Stimulated activated naive CD8-positive, alpha-beta T cell treated with anti-CD3 and anti-CD28 coated beads, Interleukin-15, Interleukin-2, amounts not matched to agents 100 ng/mL and 50 ng/mL, for 24 hours (primary cell): Measurements from ENCODE around the gene COQ2.

ENCODE experiments used
- H3K27ac Mint-ChIP-seq: one replicate; pipeline ENCODE4 v1.8.0; 2021; ENCODE audit warnings: mild to moderate bottlenecking, mixed read lengths
- H3K27me3 Mint-ChIP-seq: one replicate; pipeline ENCODE4 v1.8.0; 2021; ENCODE audit warnings: mixed read lengths
- H3K36me3 Mint-ChIP-seq: one replicate; pipeline ENCODE4 v1.8.0; 2021; ENCODE audit warnings: low read depth, mixed read lengths
- H3K4me1 Mint-ChIP-seq: one replicate; pipeline ENCODE4 v1.8.0; 2021; ENCODE audit warnings: low read depth, mixed read lengths
- H3K4me3 Mint-ChIP-seq: one replicate; pipeline ENCODE4 v1.8.0; 2021; ENCODE audit warnings: mild to moderate bottlenecking, mixed read lengths
- H3K9me3 Mint-ChIP-seq: one replicate; pipeline ENCODE4 v1.8.0; 2021; ENCODE audit warnings: mixed read lengths

The COQ2 gene

GRCh38 chr4:83223781-83224180 is 60.8 kb downstream of the COQ2 start:
- Mint-ChIP-seq H3K9me3 (no peaks in the 10 kb centered on the region), H3K36me3 (no peaks in the 10 kb centered on the region), H3K4me1 (peaks cover 69% of the 10 kb centered on the region), H3K4me3 (no peak overlapping the region), H3K27me3 (no peaks in the 10 kb centered on the region), H3K27ac (peak overlapping the region; percentile 90)

- H3K4me3 Mint-ChIP-seq: no peak overlapping the region
- H3K9me3 Mint-ChIP-seq: no peaks in the 10 kb centered on the region
- peaks cover 87% of the 10 kb centered on the region for H3K4me1 Mint-ChIP-seq
- no peaks in the 10 kb centered on the region for H3K36me3 Mint-ChIP-seq
- H3K27me3 Mint-ChIP-seq: no peaks in the 10 kb centered on the region
- peak overlapping the region; percentile 34 for H3K27ac Mint-ChIP-seq
Measured at GRCh38 chr4:83221897-83222441, 62.6 kb downstream of the COQ2 start.

GRCh38 chr4:83219344-83220331 is 65.0 kb downstream of the COQ2 start:
- H3K27me3 Mint-ChIP-seq: no peaks in the 10 kb centered on the region
- peak overlapping the region; percentile 62 for H3K4me3 Mint-ChIP-seq
- H3K4me1 Mint-ChIP-seq: peaks cover 97% of the 10 kb centered on the region
- peak overlapping the region; percentile 85 for H3K27ac Mint-ChIP-seq
- H3K9me3 Mint-ChIP-seq: no peaks in the 10 kb centered on the region
- no peaks in the 10 kb centered on the region for H3K36me3 Mint-ChIP-seq

- peaks cover 4% of the 10 kb centered on the region for H3K36me3 Mint-ChIP-seq
- H3K27me3 Mint-ChIP-seq: no peaks in the 10 kb centered on the region
- H3K4me1 Mint-ChIP-seq: peaks cover 93% of the 10 kb centered on the region
- peak overlapping the region; percentile 85 for H3K27ac Mint-ChIP-seq
- H3K4me3 Mint-ChIP-seq: peak overlapping the region; percentile 62
- H3K9me3 Mint-ChIP-seq: no peaks in the 10 kb centered on the region
Measured at GRCh38 chr4:83217721-83218522, 66.7 kb downstream of the COQ2 start.

GRCh38 chr4:83216959-83217683 is 67.5 kb downstream of the COQ2 start:
- H3K4me3 Mint-ChIP-seq: peak overlapping the region; percentile 62
- peaks cover 4% of the 10 kb centered on the region for H3K36me3 Mint-ChIP-seq
- H3K27me3 Mint-ChIP-seq: no peaks in the 10 kb centered on the region
- peak overlapping the region; percentile 85 for H3K27ac Mint-ChIP-seq
- H3K9me3 Mint-ChIP-seq: no peaks in the 10 kb centered on the region
- peaks cover 94% of the 10 kb centered on the region for H3K4me1 Mint-ChIP-seq

- Mint-ChIP-seq H3K27me3 (no peaks in the 10 kb centered on the region), H3K9me3 (peaks cover under 1% of the 10 kb centered on the region), H3K4me1 (peaks cover 94% of the 10 kb centered on the region), H3K27ac (no peak overlapping the region), H3K4me3 (no peak overlapping the region), H3K36me3 (peaks cover 4% of the 10 kb centered on the region)
Measured at GRCh38 chr4:83214079-83214478, 70.5 kb downstream of the COQ2 start.
